Lung (tissue), 12 donors: ENCODE data around the gene TBCCD1. TPM values are rescaled to one million over a fixed set of nuclear protein-coding genes. Genes with fewer than 3 reads are reported as not detected.

Experiments
- ATAC-seq: fragments of 200-7000 bp; cut with Tn5 transposase; one replicate; pipeline ENCODE4 v1.9.1; 2020; ENCODE audit warnings: moderate number of reproducible peaks; ENCODE audit not compliant: insufficient read depth, low FRiP score
- DNase-seq, 3 donors: peaks; one replicate each; pipeline ENCODE4 v3.0.0-alpha.2; 2013 to 2017
- H3K27ac ChIP-seq, 2 donors: one replicate each; pipeline ENCODE4 v1.5.1; 2013; ENCODE audit warnings: mild to moderate bottlenecking in 2 of 2, moderate library complexity in 2 of 2, control low read depth in 1 of 2, inconsistent platforms in 1 of 2, low read depth in 1 of 2, low read length in 1 of 2
- H3K27me3 ChIP-seq, 3 donors: one replicate each; pipeline ENCODE4 v1.5.1; 2013; ENCODE audit warnings: low read length in 2 of 3; ENCODE audit not compliant: control insufficient read depth in 3 of 3, insufficient read depth in 3 of 3
- H3K36me3 ChIP-seq, 4 donors: one replicate each; pipeline ENCODE4 v1.5.1; 2013; ENCODE audit warnings: low read length in 4 of 4, mild to moderate bottlenecking in 1 of 4, moderate library complexity in 1 of 4; ENCODE audit not compliant: control insufficient read depth in 4 of 4, insufficient read depth in 4 of 4
- H3K4me1 ChIP-seq, 5 donors: one replicate each; pipeline ENCODE4 v1.5.1; 2013; ENCODE audit warnings: low read length in 5 of 5, mild to moderate bottlenecking in 2 of 5, moderate library complexity in 1 of 5; ENCODE audit not compliant: control insufficient read depth in 5 of 5, insufficient read depth in 5 of 5
- H3K4me3 ChIP-seq: one replicate; pipeline ENCODE4 v1.5.1; 2013; ENCODE audit warnings: mild to moderate bottlenecking, control low read depth, moderate library complexity
- H3K9ac ChIP-seq, 2 donors: one replicate each; pipeline ENCODE4 v1.5.1; 2013; ENCODE audit warnings: low read length in 2 of 2, control low read depth in 1 of 2; ENCODE audit not compliant: insufficient read depth in 1 of 2
- H3K9me3 ChIP-seq, 4 donors: one replicate each; pipeline ENCODE4 v1.5.1; 2013; ENCODE audit warnings: low read length in 3 of 4, mild to moderate bottlenecking in 1 of 4, moderate library complexity in 1 of 4; ENCODE audit not compliant: control insufficient read depth in 4 of 4, insufficient read depth in 3 of 4
- WGBS, 2 donors: extraction: QIAGEN DNeasy Blood & Tissue Kit; methylation state at CpG; one replicate each; pipeline ENCODE4 v1.1.7; 2013; 5-methylcytosine and 5-hydroxymethylcytosine counted together
- polyA plus RNA-seq, 2 donors: library from polyadenylated mRNA; stranded (reverse); fragments of 200-250 nt; gene quantifications; one replicate each; pipeline ENCODE4 v1.2.1, GENCODE V29; 2013
- total RNA-seq, 2 donors: library from RNA; depleted of rRNA in 1 of 2; stranded (reverse); fragments of >200 nt in 1 of 2; gene quantifications; one replicate each; pipeline ENCODE4 v1.2.1, GENCODE V29; 2014 to 2021
- TF ChIP-seq, protein P1 (sequence below): IDR thresholded peaks from 2 replicates; pipeline ENCODE4 v1.5.1; 2012; ENCODE audit warnings: mild to moderate bottlenecking; ENCODE audit errors: control extremely low read depth, extremely low read depth
- donor health status: control.
- donor health status: control.
- donor health status: Bipolar disorder and iron deficiency.
- donor health status: healthy.
- donor health status: DM: yes; HTN: yes; CAD: no.

The TBCCD1 gene
- total and polyA plus RNA-seq, 4 donors: 3.2 to 17.3 (median 7.5) TPM

DNA sequence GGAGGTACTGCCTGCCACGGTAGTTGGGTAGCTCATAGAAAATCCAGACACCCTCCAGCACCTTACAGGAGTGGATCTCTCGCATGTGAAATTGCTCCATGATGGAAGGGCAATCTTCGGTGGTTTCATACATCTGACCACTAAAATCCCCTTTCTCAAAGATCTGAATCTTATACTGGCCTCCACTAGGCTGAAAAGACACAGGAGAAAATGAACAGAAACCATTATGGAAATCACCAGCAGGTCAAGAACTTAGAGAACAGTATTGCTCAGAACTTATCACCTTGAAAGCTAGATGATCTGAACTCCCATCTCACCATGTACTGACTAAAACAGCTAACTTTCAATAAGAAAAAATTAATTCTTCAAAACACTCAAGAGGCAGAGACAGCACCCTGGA, 28.4 kb downstream of the TBCCD1 start:
- no peak for DNase-seq
- H3K4me3 ChIP-seq: no peak overlapping the region
- ATAC-seq: no peak
- no peak overlapping the region for H3K9ac ChIP-seq
- peaks cover 0 to 5% (median 0%) of the 10 kb centered on the region in 5 donors for H3K4me1 ChIP-seq
- no peaks in the 10 kb centered on the region for H3K27me3 ChIP-seq
- H3K36me3 ChIP-seq: peaks cover 0 to 5% (median 1%) of the 10 kb centered on the region in 4 donors
- TF ChIP-seq, protein P1, sequence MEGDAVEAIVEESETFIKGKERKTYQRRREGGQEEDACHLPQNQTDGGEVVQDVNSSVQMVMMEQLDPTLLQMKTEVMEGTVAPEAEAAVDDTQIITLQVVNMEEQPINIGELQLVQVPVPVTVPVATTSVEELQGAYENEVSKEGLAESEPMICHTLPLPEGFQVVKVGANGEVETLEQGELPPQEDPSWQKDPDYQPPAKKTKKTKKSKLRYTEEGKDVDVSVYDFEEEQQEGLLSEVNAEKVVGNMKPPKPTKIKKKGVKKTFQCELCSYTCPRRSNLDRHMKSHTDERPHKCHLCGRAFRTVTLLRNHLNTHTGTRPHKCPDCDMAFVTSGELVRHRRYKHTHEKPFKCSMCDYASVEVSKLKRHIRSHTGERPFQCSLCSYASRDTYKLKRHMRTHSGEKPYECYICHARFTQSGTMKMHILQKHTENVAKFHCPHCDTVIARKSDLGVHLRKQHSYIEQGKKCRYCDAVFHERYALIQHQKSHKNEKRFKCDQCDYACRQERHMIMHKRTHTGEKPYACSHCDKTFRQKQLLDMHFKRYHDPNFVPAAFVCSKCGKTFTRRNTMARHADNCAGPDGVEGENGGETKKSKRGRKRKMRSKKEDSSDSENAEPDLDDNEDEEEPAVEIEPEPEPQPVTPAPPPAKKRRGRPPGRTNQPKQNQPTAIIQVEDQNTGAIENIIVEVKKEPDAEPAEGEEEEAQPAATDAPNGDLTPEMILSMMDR: no peak
- no peak overlapping the region for H3K27ac ChIP-seq
- no peaks in the 10 kb centered on the region for H3K9me3 ChIP-seq
- 94 to 97% methylated on average over 3 of the region's 3 CpGs for WGBS, 2 donors

DNA sequence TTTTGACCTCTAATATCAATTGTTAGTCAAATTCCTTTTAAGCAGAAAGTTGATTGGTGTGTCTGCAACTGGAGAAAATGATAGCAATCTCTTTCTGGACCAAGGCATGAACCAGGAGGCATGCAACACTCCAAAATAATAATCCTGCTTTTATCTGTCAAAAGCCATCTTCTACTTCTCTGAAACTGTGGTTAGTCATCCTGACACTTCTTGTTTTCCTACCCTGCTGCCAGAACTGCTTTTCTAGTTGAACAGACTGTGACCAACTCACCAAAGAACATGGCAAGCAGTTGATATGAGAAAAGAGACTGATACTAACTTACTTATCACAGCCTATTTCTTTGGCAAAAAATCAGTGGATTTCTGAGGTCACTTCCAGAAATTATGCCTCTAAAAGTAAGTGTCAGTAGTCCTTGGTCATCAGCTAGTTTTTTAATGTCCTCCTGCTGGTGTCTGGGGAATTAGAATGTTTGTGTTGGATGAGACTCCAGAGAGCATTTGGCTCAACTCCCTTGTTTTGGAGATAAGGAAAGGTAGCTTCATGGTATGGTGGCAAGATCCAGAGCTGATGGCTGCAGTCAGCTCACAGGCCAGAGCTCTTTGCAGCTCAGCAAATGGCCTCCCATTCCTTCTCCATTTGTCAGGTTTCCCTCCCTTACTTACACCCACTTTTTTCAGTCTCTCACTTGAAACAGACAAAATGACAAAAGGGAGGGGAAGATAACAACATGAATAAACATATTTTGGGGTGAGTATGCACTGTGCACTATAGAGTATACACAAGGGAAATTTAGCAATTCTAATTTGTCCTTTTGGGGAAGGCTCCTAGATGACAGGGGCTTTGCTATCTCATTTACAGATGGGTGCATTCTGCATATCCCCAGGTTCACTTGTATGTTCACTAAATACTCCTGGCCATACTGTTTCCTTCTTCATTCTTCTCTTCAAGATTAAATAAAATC, 30.0 kb downstream of the TBCCD1 start:
- peaks cover 0 to 5% (median 1%) of the 10 kb centered on the region in 4 donors for H3K36me3 ChIP-seq
- H3K27me3 ChIP-seq: no peaks in the 10 kb centered on the region
- H3K4me1 ChIP-seq: peaks cover 0 to 5% (median 0%) of the 10 kb centered on the region in 5 donors
- TF ChIP-seq, protein P1: no peak
- no peak overlapping the region for H3K9ac ChIP-seq
- H3K9me3 ChIP-seq: no peaks in the 10 kb centered on the region
- ATAC-seq: no peak
- peak overlapping the region in 1 of 2 donors; percentile 9 for H3K27ac ChIP-seq
- DNase-seq: peak in 1 of 3 donors; percentile 11
- H3K4me3 ChIP-seq: no peak overlapping the region

DNA sequence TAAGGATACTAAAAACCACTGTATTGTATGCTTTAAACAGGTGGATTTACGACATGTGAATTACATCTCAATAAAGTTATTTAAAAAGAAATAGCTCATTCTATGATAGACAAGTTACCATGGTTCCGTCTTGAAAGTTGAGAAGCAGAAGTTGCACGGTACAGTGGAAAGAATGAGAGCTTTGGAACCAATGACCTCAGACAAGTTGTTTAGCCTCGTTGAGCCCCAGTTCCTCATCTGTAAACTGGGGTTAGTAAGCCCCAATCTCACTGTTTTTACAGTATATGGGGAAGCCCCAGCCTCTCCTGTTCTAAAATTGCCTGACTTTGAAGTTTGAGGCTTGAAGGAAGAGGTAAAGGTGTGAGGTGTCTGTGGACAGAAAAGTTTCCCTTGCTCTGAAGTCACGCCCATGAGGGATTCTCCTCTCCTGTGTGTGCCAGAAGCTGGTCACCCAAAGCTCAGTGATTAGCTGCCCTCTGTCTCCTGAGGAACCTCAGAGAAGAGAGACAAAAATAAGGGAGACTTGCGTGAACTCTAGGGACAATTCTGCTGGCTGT, 32.9 kb downstream of the TBCCD1 start:
- H3K9me3 ChIP-seq: no peaks in the 10 kb centered on the region
- no peak for DNase-seq
- TF ChIP-seq, protein P1: no peak
- H3K4me1 ChIP-seq: peaks cover 0 to 9% (median 5%) of the 10 kb centered on the region in 5 donors
- H3K36me3 ChIP-seq: peaks cover 0 to 3% (median 1%) of the 10 kb centered on the region in 4 donors
- no peak overlapping the region for H3K9ac ChIP-seq
- H3K4me3 ChIP-seq: no peak overlapping the region
- H3K27ac ChIP-seq: no peak overlapping the region
- no peak for ATAC-seq
- WGBS, 2 donors: 55 to 72% methylated on average over 6 of the region's 6 CpGs
- H3K27me3 ChIP-seq: no peaks in the 10 kb centered on the region
